Rectal smooth muscle tissue (tissue), 1 donor: ENCODE measurements around the gene VEGFA.

Experiments
- H3K27ac ChIP-seq: one replicate; pipeline ENCODE4 v1.7.0; 2013; ENCODE audit warnings: low read depth, low read length, inconsistent platforms
- H3K27me3 ChIP-seq: one replicate; pipeline ENCODE4 v1.7.0; 2013; ENCODE audit warnings: low read length; ENCODE audit not compliant: control insufficient read depth, insufficient read depth
- H3K36me3 ChIP-seq: one replicate; pipeline ENCODE4 v1.7.0; 2013; ENCODE audit warnings: low read length; ENCODE audit not compliant: control insufficient read depth, insufficient read depth
- H3K4me1 ChIP-seq: one replicate; pipeline ENCODE4 v1.7.0; 2013; ENCODE audit warnings: low read length; ENCODE audit not compliant: control insufficient read depth, insufficient read depth
- H3K4me3 ChIP-seq: one replicate; pipeline ENCODE4 v1.7.0; 2013; ENCODE audit warnings: low read length
- H3K9ac ChIP-seq: one replicate; pipeline ENCODE4 v1.7.0; 2013; ENCODE audit warnings: low read length

Gene VEGFA

GRCh38 chr6:43769526-43770371 lies at the start of gene VEGFA:
VEGFA (plus strand) TSS chr6:43770211.
- Histone ChIP-seq H3K36me3 (no peaks in the 10 kb centered on the region), H3K27me3 (no peaks in the 10 kb centered on the region), H3K27ac (peak within 1 kb of the TSS; percentile 97), H3K4me3 (peak within 1 kb of the TSS; percentile 91), H3K4me1 (peaks cover 15% of the 10 kb centered on the region), H3K9ac (peak within 1 kb of the TSS; percentile 82)

GRCh38 chr6:43720999-43721398 lies 49.0 kb upstream of the VEGFA start:
- no peak overlapping the region for H3K4me3 ChIP-seq
- peaks cover 3% of the 10 kb centered on the region for H3K27me3 ChIP-seq
- no peaks in the 10 kb centered on the region for H3K36me3 ChIP-seq
- H3K27ac ChIP-seq: no peak overlapping the region
- H3K9ac ChIP-seq: no peak overlapping the region
- H3K4me1 ChIP-seq: no peaks in the 10 kb centered on the region

- Histone ChIP-seq H3K36me3 (no peaks in the 10 kb centered on the region), H3K9ac (no peak overlapping the region), H3K4me3 (no peak overlapping the region), H3K4me1 (no peaks in the 10 kb centered on the region), H3K27ac (no peak overlapping the region), H3K27me3 (no peaks in the 10 kb centered on the region)
Observed at GRCh38 chr6:43722920-43723545, 47.0 kb upstream of the VEGFA start.

GRCh38 chr6:43723737-43724295 lies 46.2 kb upstream of the VEGFA start:
- H3K36me3 ChIP-seq: no peaks in the 10 kb centered on the region
- H3K4me3 ChIP-seq: no peak overlapping the region
- no peaks in the 10 kb centered on the region for H3K4me1 ChIP-seq
- no peak overlapping the region for H3K9ac ChIP-seq
- no peaks in the 10 kb centered on the region for H3K27me3 ChIP-seq
- H3K27ac ChIP-seq: no peak overlapping the region

- Histone ChIP-seq H3K27ac (no peak overlapping the region), H3K9ac (no peak overlapping the region), H3K27me3 (no peaks in the 10 kb centered on the region), H3K4me1 (no peaks in the 10 kb centered on the region), H3K36me3 (no peaks in the 10 kb centered on the region), H3K4me3 (no peak overlapping the region)
Observed at GRCh38 chr6:43724354-43724753, 45.7 kb upstream of the VEGFA start.

- no peaks in the 10 kb centered on the region for H3K4me1 ChIP-seq
- no peak overlapping the region for H3K9ac ChIP-seq
- H3K4me3 ChIP-seq: no peak overlapping the region
- no peaks in the 10 kb centered on the region for H3K27me3 ChIP-seq
- no peak overlapping the region for H3K27ac ChIP-seq
- H3K36me3 ChIP-seq: no peaks in the 10 kb centered on the region
Observed at GRCh38 chr6:43724914-43725642, 44.9 kb upstream of the VEGFA start.

- H3K4me3 ChIP-seq: no peak overlapping the region
- no peaks in the 10 kb centered on the region for H3K36me3 ChIP-seq
- H3K9ac ChIP-seq: no peak overlapping the region
- H3K27me3 ChIP-seq: no peaks in the 10 kb centered on the region
- H3K4me1 ChIP-seq: no peaks in the 10 kb centered on the region
- no peak overlapping the region for H3K27ac ChIP-seq
Observed at GRCh38 chr6:43725643-43726580, 44.1 kb upstream of the VEGFA start.

GRCh38 chr6:43727634-43728033 lies 42.4 kb upstream of the VEGFA start:
- Histone ChIP-seq H3K27me3 (no peaks in the 10 kb centered on the region), H3K9ac (no peak overlapping the region), H3K27ac (no peak overlapping the region), H3K4me1 (no peaks in the 10 kb centered on the region), H3K4me3 (no peak overlapping the region), H3K36me3 (no peaks in the 10 kb centered on the region)

GRCh38 chr6:43728586-43728985 lies 41.4 kb upstream of the VEGFA start:
- no peak overlapping the region for H3K27ac ChIP-seq
- no peaks in the 10 kb centered on the region for H3K4me1 ChIP-seq
- H3K27me3 ChIP-seq: no peaks in the 10 kb centered on the region
- H3K4me3 ChIP-seq: no peak overlapping the region
- H3K36me3 ChIP-seq: no peaks in the 10 kb centered on the region
- no peak overlapping the region for H3K9ac ChIP-seq

GRCh38 chr6:43729537-43729936 lies 40.5 kb upstream of the VEGFA start:
- H3K36me3 ChIP-seq: no peaks in the 10 kb centered on the region
- no peak overlapping the region for H3K9ac ChIP-seq
- H3K4me1 ChIP-seq: no peaks in the 10 kb centered on the region
- no peaks in the 10 kb centered on the region for H3K27me3 ChIP-seq
- no peak overlapping the region for H3K27ac ChIP-seq
- H3K4me3 ChIP-seq: no peak overlapping the region

- Histone ChIP-seq H3K36me3 (no peaks in the 10 kb centered on the region), H3K4me3 (no peak overlapping the region), H3K9ac (no peak overlapping the region), H3K27ac (no peak overlapping the region), H3K27me3 (no peaks in the 10 kb centered on the region), H3K4me1 (no peaks in the 10 kb centered on the region)
Observed at GRCh38 chr6:43730634-43731033, 39.4 kb upstream of the VEGFA start.
